GM21825 (cell line): ENCODE results near the gene CNNM1.

Source experiments
- ATAC-seq: cut with Tn5 transposase; IDR thresholded peaks from one replicate; pipeline ENCODE4 v1.9.1; 2021; ENCODE audit warnings: mild to moderate bottlenecking, moderate library complexity; ENCODE audit not compliant: unreplicated experiment

Gene CNNM1

DNA sequence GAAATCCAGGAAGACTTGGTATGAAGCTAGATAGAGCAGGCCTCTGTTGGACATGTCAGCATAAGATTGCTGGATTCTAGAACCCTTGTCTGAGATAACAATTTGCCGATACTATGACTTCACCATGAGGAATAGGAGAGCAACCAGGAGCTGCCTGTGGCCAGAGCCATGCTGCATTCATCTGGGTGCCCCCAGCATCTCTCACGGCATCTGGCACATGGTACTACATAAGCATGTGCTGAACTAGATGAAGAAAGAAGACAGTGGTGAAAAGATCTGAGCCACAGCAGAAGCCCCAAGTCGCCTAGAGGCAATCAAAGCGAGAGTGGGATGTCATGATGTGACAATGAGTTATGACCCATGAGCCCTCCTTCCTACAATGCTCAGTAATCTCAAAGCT, 81.7 kb downstream of the CNNM1 start:
- no peak for ATAC-seq

DNA sequence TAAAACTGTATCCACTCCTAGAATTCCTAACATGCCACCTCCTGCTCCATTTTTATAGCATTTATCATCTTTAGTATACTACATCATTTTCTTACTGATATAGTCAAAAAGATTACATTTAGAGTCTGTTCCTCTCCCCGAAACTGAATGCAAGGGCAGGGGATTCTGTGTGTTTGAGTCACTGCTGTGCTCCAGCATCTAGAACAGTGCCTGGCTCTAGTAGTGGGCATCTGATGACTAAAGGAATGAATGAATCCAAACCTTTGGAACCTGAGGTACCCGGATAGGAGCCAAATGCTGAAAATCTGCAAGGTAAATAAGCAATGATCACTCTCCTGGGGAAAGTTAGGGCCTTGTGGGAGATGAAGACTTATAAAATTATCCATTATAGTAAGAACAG, 82.4 kb downstream of the CNNM1 start:
- ATAC-seq, result no peak

DNA sequence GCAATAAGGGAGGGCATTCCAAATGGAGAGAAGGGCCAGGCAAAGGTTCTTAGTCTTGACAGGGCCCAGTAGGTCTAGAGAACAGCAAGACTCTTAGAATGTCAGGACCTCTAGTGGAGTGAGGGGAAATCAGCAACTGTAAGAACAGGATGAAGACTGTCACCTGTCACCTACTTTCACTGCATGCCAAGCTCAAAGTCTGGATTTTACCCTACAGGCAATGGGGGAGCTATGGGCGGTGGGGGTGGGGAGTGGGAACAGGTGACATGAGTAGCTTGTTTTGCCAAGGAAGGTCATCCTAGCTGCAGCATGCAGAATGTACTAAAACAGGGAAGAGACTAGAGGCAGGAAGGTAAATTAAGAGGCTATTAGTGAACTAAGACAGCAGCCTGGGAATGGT, 82.9 kb downstream of the CNNM1 start:
- ATAC-seq, result no peak

DNA sequence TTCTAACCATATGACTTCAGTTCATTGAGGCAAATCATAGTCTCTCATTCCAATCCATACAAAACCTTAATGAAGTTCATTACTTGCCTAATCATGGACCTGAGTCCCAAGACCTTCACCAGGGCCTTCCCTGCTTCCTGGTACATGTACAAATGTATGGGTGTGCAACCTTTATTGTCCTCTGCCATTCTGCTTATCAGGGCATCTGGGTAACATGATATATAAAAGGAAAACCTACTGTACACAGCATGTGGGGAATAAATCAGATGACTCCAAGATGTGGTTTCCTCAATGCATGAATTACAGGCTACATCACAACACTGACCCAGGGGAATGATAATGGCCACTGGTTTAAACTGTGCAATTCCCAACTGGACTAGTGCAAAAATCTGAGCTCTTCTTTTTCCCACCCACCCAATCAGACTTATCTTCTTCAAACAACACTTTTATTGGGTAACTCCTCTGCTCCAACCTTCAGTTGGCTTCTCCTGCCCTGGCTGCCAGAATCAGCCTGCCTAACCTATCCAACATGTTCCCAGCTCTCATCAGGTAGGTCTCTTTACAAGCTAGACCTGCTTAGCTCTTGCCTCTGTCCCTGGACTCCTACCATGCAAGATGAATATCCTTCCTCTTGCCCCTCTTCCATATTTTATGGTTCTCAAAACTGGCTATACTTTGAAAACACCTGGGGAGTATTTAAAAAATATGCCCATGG, 89.9 kb downstream of the CNNM1 start:
- ATAC-seq, result no peak

DNA sequence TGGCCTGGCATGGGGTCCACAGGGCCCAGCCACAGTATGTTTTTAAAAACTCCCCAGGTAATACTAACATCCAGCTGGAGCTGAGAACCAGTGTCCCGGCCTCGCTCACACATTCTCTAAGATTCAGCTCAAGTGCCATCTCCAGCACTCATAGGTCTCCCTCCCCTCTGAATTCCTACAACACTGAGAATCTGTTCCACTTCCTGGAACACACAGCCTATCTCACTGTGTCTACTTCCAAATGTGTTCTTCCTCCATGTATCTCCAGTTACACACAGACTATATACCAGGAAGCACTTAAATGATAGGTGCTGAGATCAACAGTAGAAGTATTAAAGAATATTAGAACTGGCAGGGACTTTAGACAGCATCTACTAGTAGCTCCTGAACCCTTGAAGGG, 90.5 kb downstream of the CNNM1 start:
- ATAC-seq, result no peak

DNA sequence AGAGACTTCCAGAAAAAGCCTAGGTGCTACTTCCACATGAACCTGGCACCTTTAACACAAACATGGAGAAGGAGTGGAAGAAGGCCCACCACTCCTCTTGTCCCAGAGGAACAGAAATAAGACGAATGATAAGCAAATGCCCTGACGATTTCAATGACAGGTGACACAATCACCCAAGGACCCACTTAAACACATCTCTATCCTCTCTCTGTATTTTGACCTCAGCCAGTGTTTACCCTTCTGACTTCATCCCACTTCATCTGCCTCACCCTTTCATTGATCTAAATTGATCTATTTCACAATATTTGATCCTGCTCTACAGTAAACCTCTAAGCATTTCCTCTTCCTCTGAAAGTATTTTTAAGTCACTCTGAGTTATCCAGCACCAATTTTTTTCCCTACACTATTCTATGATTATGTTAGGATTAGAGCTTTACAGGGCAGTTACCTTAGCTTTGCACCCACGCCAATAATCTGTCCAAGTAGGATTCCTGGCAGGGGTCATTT, 92.1 kb downstream of the CNNM1 start:
- ATAC-seq, result no peak

DNA sequence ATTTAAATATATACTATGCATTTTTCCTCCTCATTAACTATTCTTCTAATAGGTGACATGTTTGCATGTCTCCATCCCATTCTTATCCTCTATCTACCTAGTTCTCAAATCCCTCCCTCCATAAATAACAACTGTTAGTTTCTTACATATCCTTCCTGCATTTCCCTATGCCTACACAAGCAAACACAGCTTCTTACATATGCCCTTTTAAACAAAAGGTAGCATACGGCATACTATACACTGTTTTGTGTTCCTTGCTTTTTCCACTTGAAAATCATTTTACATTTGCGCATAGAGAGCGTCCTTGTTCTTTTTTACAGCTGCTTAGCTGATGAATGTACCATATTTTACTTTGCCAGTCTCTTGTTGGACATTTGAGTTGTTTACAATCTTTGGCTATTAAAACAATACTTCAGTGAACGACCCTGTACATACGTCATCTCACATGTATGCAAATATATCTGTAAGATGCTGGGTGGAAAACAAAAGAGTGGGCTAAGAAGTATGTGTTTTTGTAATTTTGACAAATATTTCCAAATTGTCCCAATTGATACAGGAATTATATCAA, 93.5 kb downstream of the CNNM1 start:
- no peak for ATAC-seq

DNA sequence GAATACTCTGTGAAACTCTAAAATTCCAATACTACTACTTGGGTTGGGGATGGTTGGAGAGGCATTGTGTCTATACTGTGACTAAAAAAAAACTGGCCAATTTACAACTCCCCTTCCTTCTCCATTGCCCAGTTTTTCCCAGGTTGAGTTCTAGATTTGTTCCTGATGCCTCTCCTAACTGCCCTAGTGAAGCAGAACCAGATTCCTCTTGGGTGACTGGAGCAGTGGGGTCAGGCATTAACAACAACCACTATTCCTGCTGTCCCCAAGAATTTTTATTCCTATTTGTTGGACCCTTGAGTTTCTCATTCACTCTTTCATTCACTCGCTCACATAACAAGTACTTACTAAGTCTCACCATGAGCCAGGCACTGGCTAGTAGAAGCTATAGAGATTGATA, 95.5 kb downstream of the CNNM1 start:
- no peak for ATAC-seq

DNA sequence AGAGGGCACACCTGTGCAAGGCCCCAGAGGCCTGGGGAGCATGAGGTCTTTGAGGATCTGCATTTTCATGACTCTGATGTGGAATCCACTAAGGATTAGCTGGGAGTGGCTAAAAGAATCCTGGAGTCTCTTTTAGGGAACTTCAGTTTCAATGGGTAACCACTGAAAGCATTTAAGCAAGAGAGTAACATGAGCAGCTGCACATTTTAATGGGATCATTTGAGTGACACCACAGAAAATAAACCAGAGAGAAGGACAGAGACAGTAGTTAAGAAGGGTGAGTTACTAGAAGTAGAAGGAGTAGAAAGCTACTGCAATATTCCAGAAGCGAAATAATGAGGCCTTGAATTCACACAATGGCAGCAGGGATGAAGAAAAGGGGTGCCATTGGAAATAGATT, 96.0 kb downstream of the CNNM1 start:
- no peak for ATAC-seq

DNA sequence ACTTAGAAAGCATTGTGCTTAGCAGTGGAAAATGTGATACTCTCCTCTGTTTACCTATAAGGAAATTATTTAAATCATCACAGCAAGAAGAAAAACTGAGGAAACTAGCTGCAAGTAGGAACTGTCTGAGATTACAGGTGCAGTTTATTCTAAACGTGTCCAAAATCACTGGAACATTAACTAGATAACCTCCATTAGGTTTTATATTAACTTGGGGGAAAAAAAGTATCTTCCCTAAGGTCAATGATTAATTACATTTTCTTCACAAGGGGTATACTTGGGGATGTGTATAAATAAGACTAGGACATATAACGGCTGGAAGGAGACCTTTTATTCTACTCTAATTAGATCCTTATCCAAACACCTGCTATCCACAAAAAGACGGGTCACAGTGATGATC, 97.5 kb downstream of the CNNM1 start:
- no peak for ATAC-seq

DNA sequence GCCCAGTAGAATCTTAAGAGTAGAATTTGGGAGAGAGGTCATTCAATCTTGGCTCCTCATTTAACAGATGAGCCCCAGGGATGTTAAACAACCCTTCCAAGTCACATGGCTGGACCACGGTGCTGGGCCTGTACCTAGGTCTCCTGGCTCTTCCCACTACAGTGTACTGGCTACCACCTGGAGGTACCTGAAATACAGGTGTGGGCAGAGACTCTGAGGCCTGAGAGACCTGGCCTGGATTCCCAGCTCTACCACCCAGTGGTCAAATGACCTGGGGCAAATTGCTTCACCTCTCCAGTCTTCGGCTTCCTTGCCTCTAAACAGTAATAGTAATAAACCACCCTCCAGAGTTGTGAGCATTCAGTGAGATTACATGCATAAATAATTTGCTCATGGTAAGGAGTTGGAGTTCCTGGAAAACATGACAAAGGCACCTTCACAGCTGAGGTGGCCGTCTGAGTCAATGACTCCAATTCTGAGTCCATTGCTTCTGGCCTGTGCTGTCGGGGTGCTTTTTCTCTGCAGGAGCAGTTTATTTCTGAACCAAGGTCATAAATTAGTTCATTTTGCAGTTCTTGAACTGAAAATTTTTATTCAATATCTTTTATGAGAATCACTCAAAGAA, 98.5 kb downstream of the CNNM1 start:
- no peak for ATAC-seq

DNA sequence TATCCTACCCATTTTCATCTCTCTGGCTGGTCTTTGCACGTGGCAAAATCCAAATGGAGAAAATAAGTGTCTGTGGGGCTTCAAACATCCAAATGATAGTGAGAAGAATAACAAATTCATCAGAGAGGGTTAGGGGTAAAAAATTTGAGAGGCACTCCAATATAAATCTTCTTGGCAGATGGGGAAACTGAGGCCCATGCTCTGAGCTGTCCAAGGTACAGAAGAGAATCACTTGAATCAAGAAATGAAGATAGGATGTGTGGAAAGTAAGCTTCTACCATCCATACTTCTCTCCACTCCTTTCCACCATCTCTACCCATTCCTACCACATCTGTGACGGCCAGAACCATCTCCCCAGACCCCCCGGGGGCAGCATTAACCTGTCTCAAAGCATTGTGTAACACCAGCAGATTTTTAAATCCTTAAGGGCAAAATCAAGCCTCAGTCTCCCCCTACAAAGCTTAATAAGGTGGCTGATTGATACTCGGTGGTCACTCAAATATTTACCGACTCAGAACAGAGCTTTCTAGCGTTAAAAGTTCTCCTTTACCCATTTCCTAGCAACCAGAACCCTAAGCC, 100.5 kb downstream of the CNNM1 start:
- no peak for ATAC-seq

DNA sequence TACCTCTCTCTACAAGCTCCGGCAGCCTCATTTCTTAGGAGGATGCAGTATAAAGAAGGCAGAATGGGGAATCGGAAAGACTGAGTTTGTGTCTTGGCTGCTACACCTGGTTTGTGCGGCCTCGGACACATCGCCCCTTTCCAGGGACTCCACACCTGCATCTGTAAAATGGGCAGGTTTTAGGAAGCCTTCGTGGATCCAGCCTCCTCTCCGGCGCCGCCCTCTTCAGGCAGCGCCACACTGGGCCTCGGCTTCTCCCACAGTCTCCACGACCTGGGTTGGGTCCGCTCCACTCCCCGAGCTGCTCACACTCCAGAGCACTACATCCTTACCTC, 100.9 kb downstream of the CNNM1 start:
- no peak for ATAC-seq

DNA sequence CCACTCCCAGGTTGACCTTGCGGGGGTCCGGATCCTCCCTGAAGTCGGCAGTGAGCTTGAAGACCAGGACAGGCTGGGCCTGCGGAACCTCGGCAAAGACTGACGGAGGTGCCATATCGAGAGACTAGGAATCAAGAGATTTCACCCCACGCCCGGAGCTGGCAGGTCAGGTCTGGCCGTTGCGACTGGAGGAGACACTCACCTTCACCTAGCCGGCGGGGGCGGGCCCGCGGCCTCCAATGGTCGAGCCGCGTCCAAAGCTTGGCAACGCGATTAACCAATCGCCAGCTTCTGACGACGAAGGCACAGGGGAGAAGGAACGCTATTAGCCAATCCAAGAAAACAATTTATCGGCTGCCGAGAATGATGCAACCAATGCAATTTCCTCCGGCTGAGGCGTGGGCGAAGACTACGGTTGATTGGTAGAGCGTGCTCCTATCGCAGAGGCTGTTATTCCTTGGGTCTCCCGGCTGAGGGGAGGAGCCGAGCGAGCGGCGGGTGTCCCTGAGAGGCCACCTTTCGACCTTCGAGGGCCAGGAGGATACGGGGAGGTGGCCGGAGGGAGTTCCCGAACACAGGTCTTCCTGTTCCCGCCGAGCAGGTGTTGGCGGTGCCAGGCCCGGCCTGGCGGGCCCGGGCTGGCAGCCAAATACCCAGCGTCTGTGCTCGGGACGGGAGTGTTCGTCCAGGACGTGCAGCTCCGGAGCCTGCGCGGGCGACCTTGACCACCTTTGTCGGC, 101.5 kb downstream of the CNNM1 start, which contains the start of gene GOT1:
Gene GOT1, minus strand, starts transcription at position 174 of the 739 bp plus-strand sequence. Its CDS starts 59 bp downstream, at position 115.
- ATAC-seq, result peak; percentile 94

DNA sequence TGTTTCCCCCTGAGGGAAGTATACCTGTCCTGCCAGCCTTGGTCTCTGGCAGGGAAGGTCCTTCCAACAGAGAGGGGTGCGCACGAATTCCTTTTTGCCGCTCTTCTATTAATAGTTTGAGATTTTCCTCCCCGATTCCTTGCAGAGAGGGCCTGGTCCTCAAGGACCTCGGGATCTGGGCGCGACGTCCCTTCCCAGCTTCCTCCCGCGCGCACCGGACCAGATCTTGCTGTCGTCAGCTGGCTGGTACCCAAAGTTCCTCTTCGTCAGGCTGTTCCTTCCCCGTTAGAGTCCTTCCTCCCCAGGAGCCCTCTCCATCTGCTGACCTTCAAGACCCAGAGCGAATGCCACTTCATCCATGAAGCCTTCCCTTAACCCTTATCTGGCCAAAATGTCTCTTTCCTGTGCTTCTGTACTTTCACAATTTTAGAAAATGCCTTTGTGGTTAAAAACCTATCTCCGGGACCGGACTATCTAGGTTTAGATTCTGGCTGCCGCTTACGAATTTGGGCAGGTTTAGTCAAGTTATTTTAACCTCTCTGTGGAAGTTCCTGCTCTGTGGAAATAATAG, 102.1 kb downstream of the CNNM1 start:
- no peak for ATAC-seq

DNA sequence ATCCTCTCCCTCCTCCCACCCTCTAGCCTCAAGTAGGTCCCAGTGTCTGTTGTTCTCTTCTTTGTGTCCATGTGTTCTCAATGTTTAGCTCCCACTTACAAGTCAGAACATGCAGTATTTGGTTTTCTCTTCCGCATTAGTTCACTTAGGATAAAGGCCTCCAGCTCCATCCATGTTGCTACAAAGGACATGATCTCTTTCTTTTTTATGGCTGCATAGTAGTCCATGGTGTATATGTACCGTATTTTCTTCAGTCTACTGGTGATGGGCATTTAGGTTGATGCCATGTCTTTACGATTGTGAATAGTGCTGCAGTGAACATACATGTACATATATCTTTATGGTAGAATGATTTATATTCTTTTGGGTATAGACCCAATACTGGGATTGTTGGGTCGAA, 102.9 kb downstream of the CNNM1 start:
- no peak for ATAC-seq

DNA sequence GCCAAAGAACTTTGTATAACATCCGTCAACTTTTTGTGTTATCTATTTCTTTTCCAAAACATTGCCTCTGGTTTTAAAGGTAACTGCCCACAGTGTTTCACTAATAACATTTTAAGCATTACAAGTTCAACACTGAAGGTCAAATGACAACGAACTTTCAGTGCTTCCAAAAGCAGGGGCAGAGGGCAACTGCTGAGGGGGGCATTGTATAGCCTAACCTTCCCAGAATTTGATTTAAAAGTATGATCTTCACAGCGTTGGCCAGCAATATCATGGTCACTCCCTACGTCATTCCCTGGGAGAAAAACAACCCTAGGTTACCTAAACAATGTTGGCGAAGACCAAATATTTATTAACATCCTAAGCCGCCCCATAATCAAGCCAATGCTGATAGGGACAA, 103.7 kb downstream of the CNNM1 start:
- ATAC-seq, result no peak

DNA sequence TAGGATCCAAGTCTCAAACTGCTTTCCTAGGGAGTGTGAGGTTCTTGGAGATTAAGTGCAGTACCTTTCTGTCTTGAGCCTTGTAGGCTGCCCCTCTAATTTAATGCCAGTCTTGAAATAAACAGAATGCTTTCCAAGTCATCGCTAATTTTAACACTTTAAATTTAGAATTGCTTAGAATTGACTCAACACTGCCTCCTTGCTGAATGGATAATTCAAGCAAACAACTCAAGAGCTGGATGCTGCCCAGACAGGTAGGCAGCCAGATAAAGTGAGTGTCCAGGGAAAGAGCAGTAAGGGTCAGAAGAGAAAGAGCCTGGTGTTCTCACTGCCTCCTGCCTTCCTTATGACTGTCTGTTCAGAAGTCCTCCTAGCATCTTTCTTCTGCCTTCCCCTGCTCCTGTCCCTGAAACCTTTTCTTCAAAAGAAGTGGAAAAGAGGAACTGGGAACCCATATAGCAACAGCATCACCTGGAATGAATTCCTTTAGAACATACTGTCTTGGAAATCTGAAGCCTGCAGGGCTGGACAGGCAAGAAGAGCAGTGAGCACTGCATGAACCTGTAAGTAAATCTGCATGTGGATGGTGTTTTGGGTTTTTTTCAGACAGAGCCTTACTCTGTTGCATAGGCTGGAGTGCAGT, 104.3 kb downstream of the CNNM1 start:
- ATAC-seq, result no peak

DNA sequence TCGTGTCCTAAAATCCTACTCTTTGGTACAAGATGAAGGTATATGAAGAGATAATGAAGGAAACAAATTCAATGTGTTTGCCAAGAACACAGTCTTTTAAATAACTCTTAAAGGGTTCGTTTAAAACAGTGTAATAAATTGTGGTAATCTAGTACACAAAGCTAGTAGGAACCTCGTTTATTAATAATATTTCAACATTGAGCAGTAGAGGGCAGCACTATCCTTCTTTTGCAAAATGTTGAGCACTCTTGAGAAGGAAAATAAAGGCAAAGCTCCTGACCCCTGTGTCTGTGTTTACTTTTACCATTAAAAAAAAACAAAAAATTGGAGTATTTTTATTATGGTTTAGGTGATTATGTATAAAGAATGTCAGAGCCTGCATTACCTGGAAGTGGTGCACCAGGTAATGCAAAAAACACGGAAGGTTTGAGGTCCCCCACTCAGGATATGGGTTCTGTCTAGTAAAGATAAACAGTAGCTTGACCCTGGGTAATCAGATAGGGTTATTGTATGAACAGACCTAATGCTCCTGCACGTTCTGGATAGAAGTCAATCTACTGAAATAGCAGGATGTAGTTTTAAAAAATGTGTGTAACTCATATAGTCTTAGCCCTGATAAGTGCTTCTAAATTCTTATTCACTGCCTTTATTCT, 107.0 kb downstream of the CNNM1 start:
- ATAC-seq, result peak; percentile 49

DNA sequence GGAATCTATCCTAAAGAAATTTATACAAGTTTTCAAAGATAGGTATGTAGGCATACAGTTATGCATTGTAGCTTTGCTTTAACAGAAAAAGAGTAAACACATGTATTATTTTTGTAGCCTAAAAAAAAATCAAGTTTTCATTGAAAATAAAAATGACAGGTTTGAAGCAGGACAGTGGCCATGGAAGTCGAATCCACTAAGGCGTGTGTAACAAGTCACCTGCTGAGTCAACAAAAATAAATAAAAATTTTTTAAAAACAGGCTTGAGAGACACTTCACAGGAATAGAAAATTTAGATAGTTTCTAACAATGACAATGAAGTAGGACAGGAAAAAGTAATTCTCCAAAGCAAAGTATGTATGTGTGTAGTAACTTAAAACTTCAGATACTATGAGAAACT, 109.7 kb downstream of the CNNM1 start:
- ATAC-seq, result no peak
